SK-N-SH (cell line): Measurements from ENCODE around the gene MAST4. TPM values are rescaled to one million over a fixed set of nuclear protein-coding genes. Genes with fewer than 3 reads are reported as not detected.

Source experiments
- CTCF ChIA-PET: fragments of 300-600, 350-600 bp; formaldehyde crosslinking; extraction: SDS; loops from one replicate; lab custom pipeline; 2021; lab: Yijun Ruan, JAX
- POLR2A ChIA-PET: fragments of 350-600 bp; sonication (Branson Sonifier 250); formaldehyde crosslinking; extraction: SDS; loops from one replicate; lab custom pipeline; 2020; ENCODE audit warnings: antibody characterized with exemption, inconsistent platforms; lab: Yijun Ruan, JAX
- DNase-seq: peaks from one replicate; pipeline ENCODE4 v3.0.0; 2012
- H2AFZ ChIP-seq: fragments of 200-600 bp; sonication (generic); 2 replicates; pipeline ENCODE4 v1.8.1; 2016; ENCODE audit warnings: antibody characterized with exemption, mild to moderate bottlenecking, low read depth
- H3F3A ChIP-seq: fragments of 200-600 bp; sonication (generic); replicated peaks from 2 replicates; pipeline ENCODE3; 2016; ENCODE audit warnings: antibody characterized with exemption, mild to moderate bottlenecking; ENCODE audit not compliant: insufficient read depth
- H3K27ac ChIP-seq, 2 experiments: fragments of 200-500 bp in 1 of 2; fragments of 200-600 bp in 1 of 2; sonication (Bioruptor generic) in 1 of 2; sonication (generic), shearing (Covaris generic) in 1 of 2; 2 replicates each; pipeline versions ENCODE4 v1.5.1 to v1.6.1; 2014 to 2016; ENCODE audit warnings: low read depth in 2 of 2, inconsistent platforms in 1 of 2, low read length in 1 of 2, mild to moderate bottlenecking in 1 of 2, mixed read lengths in 1 of 2
- H3K27me3 ChIP-seq: fragments of 200-600 bp; sonication (generic), shearing (Covaris generic); 2 replicates; pipeline ENCODE4 v1.6.1; 2016; ENCODE audit warnings: mixed run types; ENCODE audit not compliant: insufficient read depth
- H3K36me3 ChIP-seq, 2 experiments: fragments of 200-500 bp in 1 of 2; fragments of 200-600 bp in 1 of 2; sonication (Bioruptor generic) in 1 of 2; sonication (generic) in 1 of 2; replicated peaks in 1 of 2; 2 replicates each; pipeline versions ENCODE3 to v1.5.1; 2014 to 2016; ENCODE audit warnings: low read length in 1 of 2, mild to moderate bottlenecking in 1 of 2; ENCODE audit not compliant: insufficient read depth in 2 of 2, control insufficient read depth in 1 of 2
- H3K4me1 ChIP-seq, 2 experiments: fragments of 200-500 bp in 1 of 2; fragments of 200-600 bp in 1 of 2; sonication (Bioruptor generic) in 1 of 2; sonication (generic), shearing (Covaris generic) in 1 of 2; 2 replicates each; pipeline versions ENCODE4 v1.5.1 to v1.6.1; 2014 to 2016; ENCODE audit warnings: low read depth in 1 of 2, low read length in 1 of 2, mixed run types in 1 of 2; ENCODE audit not compliant: insufficient read depth in 2 of 2, control insufficient read depth in 1 of 2
- H3K4me2 ChIP-seq: fragments of 200-600 bp; sonication (generic), shearing (Covaris generic); 2 replicates; pipeline ENCODE4 v1.6.1; 2017; ENCODE audit warnings: mixed run types
- H3K4me3 ChIP-seq, 2 experiments: fragments of 200-500 bp in 1 of 2; fragments of 200-600 bp in 1 of 2; sonication (Bioruptor generic) in 1 of 2; sonication (generic), shearing (Covaris generic) in 1 of 2; 2 replicates each; pipeline versions ENCODE4 v1.5.1 to v1.8.1; 2014 to 2016; ENCODE audit warnings: low read depth in 2 of 2, inconsistent platforms in 1 of 2, low read length in 1 of 2, mild to moderate bottlenecking in 1 of 2, mixed read lengths in 1 of 2, moderate library complexity in 1 of 2
- H3K79me2 ChIP-seq: fragments of 200-600 bp; sonication (generic); 2 replicates; pipeline ENCODE4 v1.8.1; 2017; ENCODE audit warnings: mild to moderate bottlenecking; ENCODE audit not compliant: insufficient read depth
- H3K9ac ChIP-seq: fragments of 200-600 bp; sonication (generic); 2 replicates; pipeline ENCODE4 v1.6.1; 2017; ENCODE audit warnings: mixed run types
- H3K9me2 ChIP-seq: fragments of 200-600 bp; sonication (generic); 2 replicates; pipeline ENCODE4 v1.6.1; 2017; ENCODE audit warnings: mixed run types
- H3K9me3 ChIP-seq: fragments of 200-600 bp; sonication (generic); 2 replicates; pipeline ENCODE4 v1.6.1; 2017; ENCODE audit warnings: mixed run types, mild to moderate bottlenecking, moderate library complexity
- H4K20me1 ChIP-seq: fragments of 200-600 bp; sonication (generic); 2 replicates; pipeline ENCODE4 v1.6.1; 2017; ENCODE audit warnings: mild to moderate bottlenecking, mixed run types; ENCODE audit not compliant: insufficient read depth
- CHD2 ChIP-seq: fragments of 150-350 bp; IDR thresholded peaks from 2 replicates; pipeline ENCODE4 v1.6.1; 2018; ENCODE audit warnings: low read length; ENCODE audit not compliant: partially characterized antibody
- ELF1 ChIP-seq: IDR thresholded peaks from 2 replicates; pipeline ENCODE4 v1.4.0; 2012
- JUND ChIP-seq: IDR thresholded peaks from 2 replicates; pipeline ENCODE4 v1.4.0; 2012
- MAX ChIP-seq: IDR thresholded peaks from 2 replicates; pipeline ENCODE4 v1.4.0; 2012; ENCODE audit warnings: low read depth
- NRF1 ChIP-seq: IDR thresholded peaks from 2 replicates; pipeline ENCODE4 v1.6.1; 2012; ENCODE audit warnings: low read depth, mild to moderate bottlenecking, low read length
- RCOR1 ChIP-seq: fragments of 150-350 bp; IDR thresholded peaks from 2 replicates; pipeline ENCODE4 v1.6.1; 2017; ENCODE audit warnings: antibody characterized with exemption, low read length
- REST ChIP-seq: IDR thresholded peaks from 2 replicates; pipeline ENCODE4 v1.6.1; 2012; ENCODE audit warnings: mild to moderate bottlenecking, low read depth, low read length, moderate library complexity
- RXRA ChIP-seq: IDR thresholded peaks from 2 replicates; pipeline ENCODE4 v1.4.0; 2012; ENCODE audit warnings: low read depth, mild to moderate bottlenecking, borderline replicate concordance
- SIN3A ChIP-seq: IDR thresholded peaks from 2 replicates; pipeline ENCODE4 v1.6.1; 2012; ENCODE audit warnings: low read depth, mild to moderate bottlenecking, low read length, moderate library complexity, borderline replicate concordance
- SMC3 ChIP-seq: IDR thresholded peaks from 2 replicates; pipeline ENCODE4 v1.6.1; 2012; ENCODE audit warnings: low read depth, low read length, improper control_type of control experiment
- TCF12 ChIP-seq: IDR thresholded peaks from 2 replicates; pipeline ENCODE4 v1.4.0; 2012
- TEAD4 ChIP-seq: IDR thresholded peaks from 2 replicates; pipeline ENCODE4 v1.4.0; 2012; ENCODE audit warnings: mild to moderate bottlenecking, borderline replicate concordance; ENCODE audit not compliant: insufficient read depth
- USF1 ChIP-seq: IDR thresholded peaks from 2 replicates; pipeline ENCODE4 v1.4.0; 2012; ENCODE audit warnings: low read depth, borderline replicate concordance
- USF2 ChIP-seq: fragments of 150-350 bp; IDR thresholded peaks from 2 replicates; pipeline ENCODE4 v1.6.1; 2017; ENCODE audit warnings: antibody characterized with exemption, low read length, low read depth, borderline replicate concordance
- YY1 ChIP-seq: IDR thresholded peaks from 2 replicates; pipeline ENCODE4 v1.4.0; 2012; ENCODE audit warnings: low read depth, mild to moderate bottlenecking
- WGBS: methylation state at CpG from one replicate; pipeline ENCODE4 v1.1.6; 2017; ENCODE audit warnings: low lambda C conversion rate; 5-methylcytosine and 5-hydroxymethylcytosine counted together
- polyA plus RNA-seq, 3 experiments: library from polyadenylated mRNA; depleted of rRNA; stranded (reverse); fragments of >200 nt; gene quantifications; 2 replicates each; pipeline ENCODE4 v1.2.3, GENCODE V29; 2012

The MAST4 gene
- polyA plus RNA-seq, 1 of the 3 experiments (the other 2 are of a cell fraction): 2.2 TPM

GRCh38 chr5:67042176-67043003 is 446.2 kb downstream of the MAST4 start (continued):
- TF ChIP-seq USF2 (no peak), JUND (no peak), RXRA (no peak)

GRCh38 chr5:67043796-67044511 is 447.8 kb downstream of the MAST4 start:
- Histone ChIP-seq H3K9ac (no peak overlapping the region), H3K27ac (no peak overlapping the region), H2AFZ (no peak overlapping the region), H3K79me2 (no peaks in the 10 kb centered on the region), H3K4me3 (no peak overlapping the region), H3K36me3 (no peaks in the 10 kb centered on the region), H3K9me2 (no peaks in the 10 kb centered on the region), H3F3A (no peaks in the 10 kb centered on the region), H4K20me1 (no peaks in the 10 kb centered on the region), H3K4me2 (no peak overlapping the region), H3K27me3 (no peaks in the 10 kb centered on the region), H3K9me3 (no peaks in the 10 kb centered on the region), H3K4me1 (peaks cover 4 to 25% of the 10 kb centered on the region in 2 experiments; a peak in 2 of 4 replicates)
- DNase-seq: no peak
- POLR2A ChIA-PET: no interaction called here
- TF ChIP-seq ELF1: no peak
- TF ChIP-seq SIN3A: no peak
- TF ChIP-seq CHD2: no peak
- no peak for TF ChIP-seq REST
- TF ChIP-seq USF1: no peak
- no peak for TF ChIP-seq YY1
- TF ChIP-seq SMC3: no peak
- TF ChIP-seq TEAD4: no peak
- no peak for TF ChIP-seq NRF1
- TF ChIP-seq JUND: no peak
- TF ChIP-seq RCOR1: no peak
- no peak for TF ChIP-seq TCF12
- TF ChIP-seq MAX: no peak
- 94% methylated on average over 3 of the region's 3 CpGs for WGBS
- CTCF ChIA-PET: no interaction called here
